Natural killer cell (primary cell): ENCODE data around the gene RPP14. TPM values are rescaled to one million over a fixed set of nuclear protein-coding genes. Genes with fewer than 3 reads are reported as not detected.

Source experiments
- ATAC-seq, 3 donors: fragments of 150-1000 bp in 2 of 3; fragments of 200-7000 bp in 1 of 3; cut with Tn5 transposase; 1 replicate in 1 of 3; 2 replicates in 2 of 3; pipeline ENCODE4 v1.10.0; 2021; ENCODE audit warnings: mild to moderate bottlenecking in 2 of 3, moderate library complexity in 2 of 3
- DNase-seq, 2 donors: peaks; one replicate each; pipeline versions ENCODE4 v3.0.0 to v3.0.0-alpha.2; 2013 to 2021; ENCODE audit warnings: mixed read lengths in 1 of 2
- H3K27ac ChIP-seq: one replicate; pipeline ENCODE4 v1.5.1; 2013; ENCODE audit warnings: mild to moderate bottlenecking, low read length
- H3K27me3 ChIP-seq: one replicate; pipeline ENCODE4 v1.6.1; 2013; ENCODE audit warnings: low read length; ENCODE audit not compliant: control insufficient read depth, insufficient read depth
- H3K36me3 ChIP-seq: one replicate; pipeline ENCODE4 v1.6.1; 2013; ENCODE audit warnings: low read length; ENCODE audit not compliant: control insufficient read depth, insufficient read depth
- H3K4me1 ChIP-seq: one replicate; pipeline ENCODE4 v1.6.1; 2013; ENCODE audit warnings: low read length; ENCODE audit not compliant: control insufficient read depth, insufficient read depth
- H3K4me3 ChIP-seq: one replicate; pipeline ENCODE4 v1.5.1; 2013; ENCODE audit warnings: low read length
- H3K9me3 ChIP-seq: one replicate; pipeline ENCODE4 v1.6.1; 2013; ENCODE audit warnings: low read length; ENCODE audit not compliant: control insufficient read depth, insufficient read depth
- H3K27ac Mint-ChIP-seq, 2 donors: one replicate each; pipeline ENCODE4 v1.8.0; 2022; ENCODE audit warnings: mild to moderate bottlenecking in 2 of 2, mixed read lengths in 2 of 2, moderate library complexity in 1 of 2
- H3K27me3 Mint-ChIP-seq, 2 donors: one replicate each; pipeline ENCODE4 v1.8.0; 2022; ENCODE audit warnings: low read depth in 2 of 2, mixed read lengths in 2 of 2
- H3K36me3 Mint-ChIP-seq: one replicate; pipeline ENCODE4 v1.8.0; 2022; ENCODE audit warnings: mixed read lengths
- H3K4me1 Mint-ChIP-seq, 2 donors: one replicate each; pipeline ENCODE4 v1.8.0; 2022; ENCODE audit warnings: mixed read lengths in 2 of 2
- H3K4me3 Mint-ChIP-seq: one replicate; pipeline ENCODE4 v1.8.0; 2022; ENCODE audit warnings: mild to moderate bottlenecking, moderate library complexity, mixed read lengths
- H3K9me3 Mint-ChIP-seq, 2 donors: one replicate each; pipeline ENCODE4 v1.8.0; 2022; ENCODE audit warnings: mixed read lengths in 2 of 2
- WGBS: methylation state at CpG from one replicate; pipeline ENCODE4 v1.1.7; 2013; ENCODE audit warnings: missing lambda C conversion rate; ENCODE audit not compliant: insufficient coverage; 5-methylcytosine and 5-hydroxymethylcytosine counted together
- intact Hi-C: fragments of 100-400 bp; cut with micrococcal nuclease; formaldehyde crosslinking; loops from one replicate; pipeline ENCODE4 v1.14.2; 2022
- total RNA-seq, 4 donors: library from RNA; stranded (reverse); fragments of 120-200 nt in 1 of 4; gene quantifications; one replicate each; pipeline versions ENCODE4 v1.2.3 to v1.2.4, GENCODE V29; 2013 to 2022
- TF ChIP-seq, protein P1 (sequence below): fragments of 200-600 bp; IDR thresholded peaks from one replicate; pipeline ENCODE4 v1.8.0; 2022; ENCODE audit warnings: antibody characterized with exemption

Gene RPP14
- total RNA-seq, 3 donors from 2014 or later (not counting 1 experiment from before 2014, with no cell fraction given): 13.1 to 18.8 (median 17.0) TPM

DNA sequence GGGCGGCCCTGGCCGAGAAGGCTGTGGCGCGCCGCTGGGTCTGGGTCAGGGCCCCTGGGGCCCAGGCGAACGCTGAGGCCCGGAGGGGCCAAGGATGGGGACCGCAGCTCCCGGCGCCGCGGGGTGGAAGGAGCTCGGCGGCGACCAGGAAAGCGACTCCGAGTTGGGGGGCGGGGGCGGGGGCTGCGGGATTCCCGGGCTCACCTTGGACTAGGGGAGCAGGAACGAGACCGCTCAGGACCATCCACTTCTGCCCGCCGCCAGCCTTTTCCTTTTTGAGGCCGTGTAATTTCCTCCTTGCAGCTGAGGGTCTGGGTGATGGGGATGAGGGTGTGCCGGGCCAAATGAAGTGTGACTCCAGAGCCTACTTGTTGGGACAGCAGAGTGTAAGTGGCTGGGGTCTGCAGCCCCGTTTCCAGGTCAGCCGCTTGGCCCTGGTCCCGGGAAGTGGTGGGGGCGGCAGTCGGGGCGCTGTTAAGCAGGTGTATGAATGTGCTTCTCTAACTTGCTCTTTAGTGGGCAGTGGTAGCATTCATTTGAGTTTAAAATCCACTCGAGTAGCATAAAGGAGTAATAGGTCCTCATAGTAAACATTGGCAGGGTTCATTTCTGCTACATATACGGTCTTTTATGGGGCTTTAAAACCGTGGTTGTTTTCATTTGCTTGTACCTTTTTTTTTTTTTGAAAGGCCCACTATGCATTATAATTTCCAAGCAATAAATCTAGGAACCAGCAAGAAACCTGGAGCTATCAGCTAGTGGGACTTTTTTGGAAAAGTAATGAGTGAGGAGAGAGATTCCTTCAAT lies 27.4 kb downstream of the RPP14 start:
- intact Hi-C loops: loop anchor here (2.0 kb wide), 1 partner anchor 27 kb away; the partner anchor contains the start of genes HTD2 and RPP14
- Mint-ChIP-seq H3K9me3 (no peaks in the 10 kb centered on the region), H3K4me3 (peak overlapping the region; percentile 99), H3K36me3 (no peaks in the 10 kb centered on the region), H3K27ac (peak overlapping the region; percentile 87 to 91), H3K27me3 (no peaks in the 10 kb centered on the region), H3K4me1 (peaks cover 33 to 45% of the 10 kb centered on the region in 2 donors)
- Histone ChIP-seq H3K4me1 (peaks cover 13% of the 10 kb centered on the region), H3K27ac (peak overlapping the region; percentile 17), H3K36me3 (no peaks in the 10 kb centered on the region), H3K9me3 (no peaks in the 10 kb centered on the region), H3K27me3 (no peaks in the 10 kb centered on the region), H3K4me3 (peak overlapping the region; percentile 81)
- ATAC-seq (peak; percentile 36 to 40 (median 40)), DNase-seq (peak; percentile 28 to 51)
- under 1% methylated on average over 35 of the region's 37 CpGs for whole genome bisulfite sequencing
- TF ChIP-seq, protein P1, sequence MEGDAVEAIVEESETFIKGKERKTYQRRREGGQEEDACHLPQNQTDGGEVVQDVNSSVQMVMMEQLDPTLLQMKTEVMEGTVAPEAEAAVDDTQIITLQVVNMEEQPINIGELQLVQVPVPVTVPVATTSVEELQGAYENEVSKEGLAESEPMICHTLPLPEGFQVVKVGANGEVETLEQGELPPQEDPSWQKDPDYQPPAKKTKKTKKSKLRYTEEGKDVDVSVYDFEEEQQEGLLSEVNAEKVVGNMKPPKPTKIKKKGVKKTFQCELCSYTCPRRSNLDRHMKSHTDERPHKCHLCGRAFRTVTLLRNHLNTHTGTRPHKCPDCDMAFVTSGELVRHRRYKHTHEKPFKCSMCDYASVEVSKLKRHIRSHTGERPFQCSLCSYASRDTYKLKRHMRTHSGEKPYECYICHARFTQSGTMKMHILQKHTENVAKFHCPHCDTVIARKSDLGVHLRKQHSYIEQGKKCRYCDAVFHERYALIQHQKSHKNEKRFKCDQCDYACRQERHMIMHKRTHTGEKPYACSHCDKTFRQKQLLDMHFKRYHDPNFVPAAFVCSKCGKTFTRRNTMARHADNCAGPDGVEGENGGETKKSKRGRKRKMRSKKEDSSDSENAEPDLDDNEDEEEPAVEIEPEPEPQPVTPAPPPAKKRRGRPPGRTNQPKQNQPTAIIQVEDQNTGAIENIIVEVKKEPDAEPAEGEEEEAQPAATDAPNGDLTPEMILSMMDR: no peak

GRCh38 chr3:58334013-58334321 lies 27.9 kb downstream of the RPP14 start:
- Histone ChIP-seq H3K9me3 (no peaks in the 10 kb centered on the region), H3K27me3 (no peaks in the 10 kb centered on the region), H3K4me1 (peaks cover 13% of the 10 kb centered on the region), H3K27ac (peak overlapping the region; percentile 17), H3K4me3 (peak overlapping the region; percentile 81), H3K36me3 (no peaks in the 10 kb centered on the region)
- Mint-ChIP-seq H3K36me3 (no peaks in the 10 kb centered on the region), H3K27ac (peak overlapping the region; percentile 87 to 91), H3K4me1 (peaks cover 33 to 45% of the 10 kb centered on the region in 2 donors), H3K9me3 (no peaks in the 10 kb centered on the region), H3K4me3 (peak overlapping the region; percentile 99), H3K27me3 (no peaks in the 10 kb centered on the region)
- intact Hi-C loops: no loop called here
- TF ChIP-seq, protein P1: no peak
- 49% methylated on average over 3 of the region's 4 CpGs for WGBS
- ATAC-seq (no peak), DNase-seq (no peak)

GRCh38 chr3:58334506-58334884 lies 28.4 kb downstream of the RPP14 start:
- peaks cover 13% of the 10 kb centered on the region for H3K4me1 ChIP-seq
- Mint-ChIP-seq H3K27ac (peak overlapping the region; percentile 87 to 91), H3K4me3 (peak overlapping the region; percentile 99), H3K4me1 (peaks cover 33 to 45% of the 10 kb centered on the region in 2 donors), H3K36me3 (no peaks in the 10 kb centered on the region), H3K9me3 (no peaks in the 10 kb centered on the region), H3K27me3 (no peaks in the 10 kb centered on the region)
- no peak for ATAC-seq
- TF ChIP-seq, protein P1: no peak
- no CpG with 5 or more reads among the region's 1 CpG for WGBS
- no peaks in the 10 kb centered on the region for H3K27me3 ChIP-seq
- H3K36me3 ChIP-seq: no peaks in the 10 kb centered on the region
- peak overlapping the region; percentile 45 for H3K27ac ChIP-seq
- peak overlapping the region; percentile 81 for H3K4me3 ChIP-seq
- intact Hi-C loops: no loop called here
- no peak for DNase-seq
- no peaks in the 10 kb centered on the region for H3K9me3 ChIP-seq

DNA sequence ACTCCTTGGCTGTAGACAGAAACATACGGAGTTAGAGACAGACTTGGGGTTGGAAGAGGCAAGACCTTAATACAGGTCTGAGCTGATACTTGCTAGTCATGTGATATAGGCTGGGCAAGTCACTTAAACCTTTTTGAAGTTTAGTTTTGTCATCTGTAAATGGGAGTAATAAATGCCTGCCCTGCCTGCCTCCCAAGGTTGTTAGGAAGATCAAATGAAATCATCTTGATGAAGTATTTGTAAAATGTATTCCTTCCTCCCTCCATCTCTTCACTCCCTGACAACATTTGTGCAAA lies 29.6 kb downstream of the RPP14 start:
- intact Hi-C loops: no loop called here
- H3K36me3 ChIP-seq: no peaks in the 10 kb centered on the region
- H3K4me3 ChIP-seq: no peak overlapping the region
- peak overlapping the region; percentile 45 for H3K27ac ChIP-seq
- H3K9me3 ChIP-seq: no peaks in the 10 kb centered on the region
- ATAC-seq (no peak), DNase-seq (no peak)
- peak overlapping the region; percentile 99 for H3K4me3 Mint-ChIP-seq
- no peaks in the 10 kb centered on the region for H3K27me3 Mint-ChIP-seq
- no peaks in the 10 kb centered on the region for H3K36me3 Mint-ChIP-seq
- H3K27me3 ChIP-seq: no peaks in the 10 kb centered on the region
- H3K9me3 Mint-ChIP-seq: no peaks in the 10 kb centered on the region
- peaks cover 13% of the 10 kb centered on the region for H3K4me1 ChIP-seq
- peaks cover 33 to 45% of the 10 kb centered on the region in 2 donors for H3K4me1 Mint-ChIP-seq
- 76% methylated on average over 1 of the region's 1 CpG for WGBS
- TF ChIP-seq, protein P1: no peak
- peak overlapping the region; percentile 87 to 91 for H3K27ac Mint-ChIP-seq
